HG03558 (cell line): ENCODE results near the gene TIGD4.

Source experiments
- ATAC-seq: cut with Tn5 transposase; IDR thresholded peaks from one replicate; pipeline ENCODE4 v1.9.1; 2021; ENCODE audit warnings: moderate number of reproducible peaks; ENCODE audit not compliant: unreplicated experiment; ENCODE audit errors: extremely low read depth

TIGD4 gene

DNA sequence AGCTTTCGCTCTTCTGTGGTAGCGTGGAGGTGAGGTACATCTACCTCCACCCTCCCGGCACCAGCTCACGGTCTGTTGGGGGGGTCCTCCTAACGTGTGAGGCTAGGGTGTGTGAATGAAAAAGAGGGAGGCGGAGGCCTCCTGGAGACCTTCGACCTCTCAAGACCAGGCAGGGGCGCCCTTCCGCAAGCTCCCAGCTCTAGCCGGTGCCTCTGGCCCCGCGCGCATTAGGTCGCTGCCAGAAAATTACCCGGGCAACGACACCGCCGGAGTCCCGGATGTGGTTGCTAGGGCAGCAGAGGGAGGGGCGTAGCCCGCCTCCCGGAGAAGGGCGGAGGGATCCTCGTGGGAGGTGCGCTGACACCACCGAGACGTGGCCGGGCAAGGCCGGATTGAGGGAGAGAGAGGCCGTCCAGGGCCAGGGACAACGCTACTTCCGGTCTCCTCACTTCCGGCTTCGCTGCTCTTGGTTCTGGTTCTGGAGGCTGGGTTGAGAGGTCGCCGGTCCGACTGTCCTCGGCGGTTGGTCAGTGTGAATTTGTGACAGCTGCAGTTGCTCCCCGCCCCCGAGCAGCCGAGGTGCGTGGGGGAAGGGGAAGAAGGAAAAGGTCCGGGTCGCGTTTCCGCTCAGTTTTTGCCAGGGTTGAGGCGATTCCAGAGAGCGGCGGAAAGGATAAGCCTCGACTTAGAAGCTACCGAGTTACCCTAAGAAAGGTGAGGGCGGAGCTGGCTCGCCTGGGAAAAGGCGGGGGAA lies at the start of gene TIGD4, which contains the start of gene ARFIP1:
TSS of gene TIGD4 (minus strand) at position 218 of the 754 bp plus-strand sequence. CDS start 8,726 bp downstream, outside the sequence.
TSS of gene ARFIP1 (plus strand) at position 442 of the 754 bp plus-strand sequence. CDS start 49,680 bp downstream, outside the sequence.
- peak; percentile 89 for ATAC-seq

DNA sequence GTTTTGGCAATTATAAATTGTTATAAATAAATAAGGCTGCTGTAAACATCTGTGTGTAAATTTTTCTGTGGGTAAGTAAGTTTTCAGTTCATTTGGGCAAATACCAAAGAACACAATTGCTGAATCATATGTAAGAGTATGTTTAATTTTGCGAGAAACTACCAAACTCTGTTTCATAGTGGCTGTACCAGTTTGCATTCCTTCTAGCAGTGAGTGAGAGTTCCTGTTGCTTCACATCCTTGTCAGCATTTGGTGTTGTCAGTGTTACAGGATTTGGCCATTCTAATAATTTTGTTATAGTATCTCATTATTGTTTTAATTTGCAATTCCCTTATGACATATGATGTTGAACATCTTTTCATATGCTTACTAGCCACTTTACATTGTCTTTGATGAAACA lies 48.6 kb upstream of the TIGD4 start:
- no peak for ATAC-seq

DNA sequence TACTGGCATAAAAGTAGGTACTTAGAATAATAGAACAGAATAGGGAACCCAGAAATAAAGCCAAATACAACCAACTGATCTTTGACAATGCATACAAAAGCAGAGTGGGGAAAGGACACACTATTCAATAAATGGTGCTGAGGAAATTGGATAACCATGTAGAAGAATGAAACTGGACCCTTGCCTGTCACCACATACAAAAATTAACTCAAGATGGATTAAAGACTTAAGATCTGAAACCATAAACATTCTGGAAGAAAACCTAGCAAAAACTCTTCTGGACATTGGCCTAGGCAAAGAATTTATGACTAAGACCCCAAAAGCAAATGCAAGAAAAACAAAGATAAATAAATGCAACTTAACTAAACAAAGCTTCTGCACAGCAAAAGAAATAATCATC lies 45.8 kb upstream of the TIGD4 start:
- ATAC-seq = no peak

DNA sequence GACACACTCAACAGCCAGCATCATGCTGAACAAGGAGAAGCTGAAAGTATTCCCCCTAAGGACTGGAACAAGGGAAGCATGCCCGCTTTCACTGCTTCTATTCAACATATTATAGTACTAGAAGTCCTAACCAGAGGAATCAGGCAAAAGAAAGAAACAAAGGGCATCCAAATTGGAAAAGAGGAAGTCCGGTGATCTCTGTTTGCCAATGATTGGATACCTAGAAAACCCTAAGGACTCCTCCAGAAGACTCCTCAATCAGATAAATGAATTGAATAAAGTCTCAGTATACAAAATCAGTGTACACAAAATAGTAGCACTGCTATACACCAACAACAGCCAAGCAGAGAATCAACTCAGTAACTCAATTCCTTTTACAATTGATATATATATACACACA lies 45.0 kb upstream of the TIGD4 start:
- no peak for ATAC-seq

DNA sequence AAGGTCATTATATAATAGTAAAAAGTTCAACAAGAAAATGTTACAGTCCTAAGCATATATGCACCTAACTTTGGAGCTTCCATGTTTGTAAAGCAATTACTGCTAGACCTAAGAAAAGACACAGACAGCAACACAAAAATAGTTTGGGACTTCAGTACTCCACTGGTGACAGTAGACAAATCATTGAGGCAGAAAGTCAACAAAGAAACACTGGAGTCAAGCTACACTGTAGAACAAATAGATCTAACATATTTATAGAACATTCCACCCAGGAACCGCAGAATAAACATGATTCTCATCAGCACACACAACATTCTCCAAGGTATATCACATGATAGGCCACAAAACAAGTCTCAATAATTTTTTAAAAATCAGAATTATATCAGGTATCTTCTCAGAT lies 42.8 kb upstream of the TIGD4 start:
- ATAC-seq = no peak

DNA sequence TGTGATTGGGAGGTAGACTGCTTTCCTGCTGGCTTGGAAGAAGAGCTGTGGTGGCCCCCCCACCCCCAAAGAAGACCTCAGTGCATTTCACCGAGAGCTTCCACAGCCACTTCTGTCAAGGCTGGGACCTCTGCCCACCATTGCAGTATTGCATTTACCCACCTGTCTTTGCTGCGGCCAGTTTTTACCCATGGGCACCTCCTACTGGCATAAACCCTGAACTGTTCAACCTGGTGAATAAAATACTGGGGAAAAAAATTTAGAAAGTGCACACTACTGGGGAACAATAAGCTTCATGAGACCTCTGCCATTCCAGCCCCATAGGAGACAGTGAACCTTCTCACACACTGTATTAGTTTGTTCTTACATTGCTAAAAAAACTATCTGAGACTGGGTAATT lies 40.5 kb upstream of the TIGD4 start:
- no peak for ATAC-seq

DNA sequence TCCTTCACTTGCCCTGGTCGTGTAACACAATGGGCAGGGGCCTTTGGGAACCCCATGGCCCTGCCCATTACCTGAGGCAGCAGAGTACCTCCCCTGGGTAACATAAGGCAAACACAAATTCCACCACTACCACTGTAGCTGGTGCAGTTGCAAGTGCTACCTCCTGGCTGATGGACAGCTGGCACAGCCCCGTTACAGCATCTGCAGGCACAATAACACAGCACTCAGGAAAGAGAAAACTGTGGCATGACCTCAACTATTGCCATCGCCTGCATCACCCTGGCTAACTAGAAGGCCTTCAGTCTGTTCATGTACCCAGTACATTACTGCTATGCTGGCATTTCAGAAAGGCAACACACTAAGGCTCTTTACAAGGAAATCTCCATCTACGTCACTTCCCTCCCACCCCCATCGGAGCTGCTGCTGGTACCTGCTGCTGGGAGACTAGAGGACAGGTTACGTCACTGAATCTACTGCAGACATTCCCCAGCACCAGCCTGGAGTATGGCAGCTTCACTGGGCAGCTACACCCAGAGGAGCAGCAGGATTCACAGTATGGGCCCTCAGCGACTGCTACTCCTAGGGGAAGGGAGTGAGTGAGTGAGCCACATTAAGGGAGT lies 39.6 kb upstream of the TIGD4 start:
- ATAC-seq = no peak

DNA sequence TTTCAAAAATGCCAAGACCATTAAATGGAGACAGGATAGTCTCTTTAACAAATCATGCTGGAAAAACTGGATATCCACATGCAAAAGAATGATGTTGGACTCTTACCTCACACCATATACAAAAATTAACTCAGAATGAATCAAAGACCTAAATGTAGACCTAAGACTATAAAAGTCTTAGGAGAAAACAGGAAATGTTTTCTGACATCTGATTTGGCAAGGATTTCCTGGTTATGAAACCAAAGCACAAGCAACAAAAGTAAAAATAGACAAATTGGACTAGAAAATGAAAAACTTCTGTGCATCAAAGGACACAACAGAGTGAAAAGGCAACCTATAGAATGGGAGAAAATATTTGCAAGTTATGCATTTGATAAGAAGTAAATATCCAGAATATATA lies 37.8 kb upstream of the TIGD4 start:
- no peak for ATAC-seq

DNA sequence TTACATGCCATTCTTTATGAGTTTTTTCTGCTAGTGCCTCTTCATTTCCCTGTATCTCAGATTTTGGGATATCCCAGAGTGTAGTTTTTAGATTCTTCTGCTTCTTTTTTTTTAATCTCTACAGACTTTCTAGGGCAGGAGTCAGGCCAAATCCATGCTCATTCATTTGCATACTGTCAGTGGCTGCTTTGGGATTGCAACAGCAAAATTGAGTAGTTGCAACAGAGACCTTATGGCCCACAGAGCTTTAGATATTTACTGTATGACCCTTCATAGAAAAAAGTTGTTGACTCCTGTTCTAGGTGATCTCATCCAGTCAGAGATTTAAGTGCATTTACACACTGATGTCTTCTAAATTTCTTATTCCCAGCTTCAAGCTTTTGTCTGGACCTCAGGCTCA lies 35.5 kb upstream of the TIGD4 start:
- no peak for ATAC-seq

DNA sequence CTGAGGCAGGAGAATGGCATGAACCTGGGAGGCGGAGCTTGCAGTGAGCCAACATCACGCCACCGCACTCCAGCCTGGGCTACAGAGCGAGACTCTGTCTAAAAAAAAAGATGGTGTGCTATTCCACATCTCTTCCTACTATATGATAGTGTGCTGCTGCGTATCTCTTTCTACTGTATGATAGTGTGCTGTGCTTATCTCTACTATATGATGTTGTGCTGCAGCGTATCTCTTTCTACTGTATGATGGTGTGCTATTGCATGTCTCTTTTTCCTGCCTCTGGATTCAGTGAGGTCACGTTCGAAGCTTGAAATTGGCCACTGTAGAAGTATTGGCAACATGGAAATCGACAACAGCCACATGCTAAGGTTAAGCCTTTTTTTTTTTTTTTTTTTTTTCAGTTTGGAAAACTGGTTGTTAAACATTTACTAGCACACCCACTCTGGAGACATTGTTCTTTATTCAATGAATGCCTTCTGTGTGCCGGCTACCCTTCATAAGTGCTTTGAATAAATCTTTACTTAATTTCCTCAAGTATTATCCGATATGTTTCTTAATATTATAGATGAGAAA lies 31.3 kb upstream of the TIGD4 start:
- ATAC-seq = no peak

DNA sequence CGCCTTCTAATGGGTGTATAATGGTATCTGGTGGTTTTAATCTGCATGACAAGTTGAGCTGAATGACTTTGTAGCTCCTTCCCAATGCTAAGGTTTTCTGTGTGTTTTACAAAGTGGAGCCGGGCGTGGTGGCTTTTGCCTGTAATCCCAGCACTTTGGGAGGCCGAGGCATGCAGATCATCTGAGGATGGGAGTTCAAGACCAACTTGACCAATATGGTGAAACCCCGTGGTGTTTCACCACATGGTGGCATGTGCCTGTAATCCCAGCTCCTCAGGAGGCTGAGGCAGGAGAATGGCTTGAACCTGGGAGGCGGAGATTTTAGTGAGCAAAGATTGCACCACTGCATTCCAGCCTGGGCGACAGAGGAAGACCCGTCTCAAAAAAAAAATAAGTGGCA lies 29.1 kb upstream of the TIGD4 start:
- no peak for ATAC-seq

DNA sequence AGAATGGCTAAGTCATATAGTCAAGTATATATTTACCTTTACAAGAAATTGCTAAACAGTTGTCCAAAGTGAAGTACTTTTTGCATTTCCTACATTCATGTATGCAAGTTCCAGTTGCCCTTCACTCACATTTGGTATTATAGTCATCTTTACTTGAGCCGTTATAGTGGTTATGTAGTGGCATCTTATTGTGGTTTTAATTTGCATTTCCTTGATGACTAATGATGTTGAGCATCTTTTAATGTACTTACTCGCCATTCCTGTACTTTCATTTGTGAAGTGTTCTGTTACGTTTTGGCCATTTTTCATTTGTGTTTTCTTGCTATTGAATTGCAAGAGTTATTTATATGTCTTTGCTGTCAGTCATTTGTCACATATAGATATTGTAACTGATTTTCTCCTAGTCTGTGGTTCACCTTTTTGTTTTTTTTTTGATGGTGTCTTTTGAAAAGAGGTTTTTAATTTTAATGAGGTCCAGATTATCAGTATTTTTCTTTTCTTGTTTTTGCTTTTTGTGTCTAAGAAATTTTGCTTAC lies 27.8 kb upstream of the TIGD4 start:
- no peak for ATAC-seq

DNA sequence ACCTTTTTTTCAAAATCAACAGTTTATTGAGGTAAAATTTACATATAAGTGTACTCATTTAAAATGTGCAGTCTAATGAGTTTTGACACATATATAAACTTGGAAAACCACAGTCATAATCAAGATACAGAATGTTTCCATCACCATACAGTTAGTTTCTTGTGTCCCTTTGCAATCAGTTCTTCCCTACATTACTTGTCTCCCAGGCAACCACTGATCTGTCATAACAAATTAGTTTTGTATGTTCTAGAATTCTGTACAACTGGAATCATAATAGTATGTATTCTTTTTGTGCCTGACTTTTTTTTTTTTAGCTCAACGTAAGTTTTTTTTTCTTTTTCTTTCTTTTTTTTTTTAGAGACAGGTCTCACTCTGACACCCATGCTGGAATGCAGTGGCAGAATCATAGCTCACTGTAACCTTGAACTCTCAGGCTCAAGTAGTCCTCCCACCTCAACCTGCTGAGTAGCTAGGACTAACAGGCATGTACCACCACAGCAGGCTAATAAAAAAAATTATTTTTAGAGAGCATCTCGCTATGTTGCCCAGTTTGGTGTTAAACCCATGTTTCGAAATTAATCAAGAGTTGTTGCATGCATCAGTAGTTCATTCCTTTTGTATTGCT lies 27.1 kb upstream of the TIGD4 start:
- no peak for ATAC-seq

DNA sequence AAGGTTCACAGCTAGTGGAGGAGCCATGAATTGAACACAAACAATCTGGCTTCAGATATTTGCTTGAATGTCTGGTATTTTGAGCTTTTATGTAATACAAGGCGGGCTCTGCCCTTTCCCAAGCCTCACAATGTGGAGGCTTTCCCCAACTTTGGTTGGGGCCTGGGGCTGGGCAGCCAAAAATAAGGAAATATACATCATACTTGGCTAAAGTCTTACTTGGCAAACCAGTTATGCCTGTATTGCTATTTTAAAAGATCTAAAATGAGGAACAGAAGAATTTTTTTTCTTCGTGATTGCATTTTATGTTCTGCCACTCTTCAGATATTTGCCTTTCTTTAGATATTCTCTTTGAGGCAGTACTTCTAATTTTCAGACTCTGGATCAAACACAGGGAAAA lies 26.3 kb upstream of the TIGD4 start:
- no peak for ATAC-seq

DNA sequence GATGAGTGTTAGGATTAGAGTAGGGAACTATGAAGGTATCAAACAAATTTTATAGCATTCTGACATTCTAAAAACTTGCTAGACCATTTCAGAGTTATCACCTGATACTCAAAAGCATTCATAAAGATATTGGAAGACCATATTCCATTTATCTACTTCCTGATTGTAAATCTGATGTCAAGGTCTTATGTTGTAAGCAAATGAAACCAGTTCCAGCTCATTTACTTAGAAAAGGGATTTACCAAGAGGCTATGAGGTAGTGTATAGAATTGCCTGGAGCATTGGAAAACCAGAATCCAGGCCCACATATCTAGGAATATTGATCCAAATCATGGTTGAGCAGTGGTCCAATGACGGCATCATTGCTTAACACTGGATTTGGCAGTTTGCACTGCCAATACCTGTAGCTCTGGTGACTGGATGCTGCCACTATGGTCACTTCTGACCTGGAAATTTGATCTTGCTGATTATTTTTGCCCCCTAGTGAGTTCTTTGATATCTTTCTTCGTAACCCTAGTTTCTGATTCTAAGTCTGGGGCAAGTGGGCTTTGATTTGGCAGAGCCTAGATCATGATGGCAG lies 25.6 kb upstream of the TIGD4 start:
- ATAC-seq = no peak

DNA sequence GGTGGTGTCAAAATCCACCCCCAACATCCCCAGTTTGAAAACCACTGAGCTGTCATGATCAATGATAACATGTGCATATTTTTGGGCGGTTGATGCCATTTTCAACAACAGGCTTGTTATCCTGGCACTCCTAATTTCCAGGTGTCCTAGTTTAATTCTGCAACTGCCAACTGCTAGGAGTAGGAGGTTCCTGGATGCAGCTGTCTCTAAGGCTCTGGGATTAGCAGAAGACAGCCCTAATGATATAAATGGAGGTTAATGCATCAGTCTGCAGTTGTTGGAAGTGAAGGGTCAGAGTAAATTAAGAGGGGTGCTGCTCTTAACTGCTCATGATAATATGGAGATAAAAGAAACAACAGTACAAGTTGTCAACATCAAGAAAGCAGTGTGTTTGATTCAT lies 24.0 kb upstream of the TIGD4 start:
- no peak for ATAC-seq

DNA sequence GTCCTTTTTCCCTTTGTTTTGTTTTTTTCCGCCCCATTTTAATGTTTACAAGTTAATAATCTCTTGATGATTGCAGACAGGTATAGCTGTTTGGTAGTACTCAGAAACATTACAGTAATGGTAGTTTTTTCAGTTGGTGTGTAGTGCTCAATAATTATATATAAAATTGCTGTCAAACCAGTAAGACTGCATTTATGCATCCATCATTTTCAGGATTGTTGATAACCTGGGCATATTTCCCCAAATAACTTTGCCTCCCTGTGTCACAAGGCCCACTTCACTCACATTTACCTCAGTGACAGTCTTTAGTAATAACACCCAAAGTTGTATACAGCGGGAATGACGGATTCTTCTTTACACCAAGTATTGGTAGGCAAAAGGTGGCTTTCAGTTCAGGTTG lies 16.4 kb upstream of the TIGD4 start:
- ATAC-seq = no peak

DNA sequence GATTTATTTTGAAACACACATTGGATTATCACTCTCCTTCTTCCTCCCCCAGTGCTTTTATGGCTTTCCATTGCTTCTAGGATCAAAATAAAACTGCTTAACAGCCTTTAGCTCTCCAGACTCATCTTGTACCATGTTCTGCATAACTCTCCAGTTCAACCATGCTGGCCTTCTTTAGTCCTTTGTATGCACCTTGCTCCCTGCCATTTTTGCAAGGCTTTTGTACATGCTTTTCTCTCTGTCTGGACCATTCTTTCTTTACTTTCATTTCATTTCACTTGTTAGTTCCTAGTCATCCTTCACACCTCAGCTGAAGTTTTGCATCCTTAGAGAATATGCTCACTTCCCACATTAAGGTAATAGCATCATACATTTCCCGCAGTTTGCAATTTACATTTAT lies 7.1 kb upstream of the TIGD4 start:
- no peak for ATAC-seq

DNA sequence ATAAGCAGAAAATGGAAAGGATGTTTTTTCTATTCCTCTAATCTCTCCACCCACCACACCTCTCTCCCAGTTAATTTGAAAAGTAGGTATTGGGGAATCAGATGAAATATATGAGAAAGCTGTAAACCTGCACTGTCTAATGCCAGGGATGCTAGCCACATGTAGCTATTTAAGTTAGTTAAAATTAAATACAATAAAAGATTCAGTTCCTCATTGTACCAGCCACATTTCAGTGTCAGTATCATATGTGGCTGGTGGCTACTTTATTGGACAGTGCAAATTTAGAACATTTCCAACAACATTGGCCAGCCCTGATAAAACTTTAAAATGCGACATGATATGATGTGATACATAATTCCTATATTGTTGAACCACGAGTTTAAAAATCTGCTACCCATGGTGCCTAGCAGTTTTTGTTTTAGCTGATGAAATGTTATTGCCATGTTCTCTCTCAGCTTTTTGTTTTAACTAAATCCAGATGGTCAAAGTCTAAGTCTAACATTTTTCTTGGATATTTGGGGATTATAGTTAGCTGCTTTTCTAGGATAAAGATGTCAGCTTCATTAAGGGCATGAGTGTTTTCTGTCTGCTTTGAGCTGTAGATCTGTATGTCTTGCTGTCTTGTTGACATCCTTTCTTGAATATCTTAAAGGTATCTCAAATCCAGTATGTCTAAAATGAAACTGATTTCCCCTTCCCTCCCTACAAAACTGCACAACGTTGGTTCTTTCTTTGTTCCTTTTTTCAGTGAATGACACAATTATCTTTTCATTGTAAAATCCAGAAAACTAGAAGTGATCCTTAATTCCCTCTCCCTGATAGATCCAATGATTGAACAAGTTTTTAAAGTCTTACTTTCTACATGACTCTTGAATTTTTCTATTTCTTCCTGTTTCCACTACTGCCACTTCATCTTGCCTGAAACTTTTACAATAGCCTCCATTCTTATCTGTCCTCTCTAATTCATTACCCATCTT lies 6.4 kb upstream of the TIGD4 start:
- ATAC-seq = no peak
